Measurements from ENCODE around the gene MRRF. TPM values are rescaled to one million over a fixed set of nuclear protein-coding genes. Genes with fewer than 3 reads are reported as not detected.

Gene MRRF
- total RNA-seq, 2 experiments from 2014 or later = 69.8 to 76.0 TPM

DNA sequence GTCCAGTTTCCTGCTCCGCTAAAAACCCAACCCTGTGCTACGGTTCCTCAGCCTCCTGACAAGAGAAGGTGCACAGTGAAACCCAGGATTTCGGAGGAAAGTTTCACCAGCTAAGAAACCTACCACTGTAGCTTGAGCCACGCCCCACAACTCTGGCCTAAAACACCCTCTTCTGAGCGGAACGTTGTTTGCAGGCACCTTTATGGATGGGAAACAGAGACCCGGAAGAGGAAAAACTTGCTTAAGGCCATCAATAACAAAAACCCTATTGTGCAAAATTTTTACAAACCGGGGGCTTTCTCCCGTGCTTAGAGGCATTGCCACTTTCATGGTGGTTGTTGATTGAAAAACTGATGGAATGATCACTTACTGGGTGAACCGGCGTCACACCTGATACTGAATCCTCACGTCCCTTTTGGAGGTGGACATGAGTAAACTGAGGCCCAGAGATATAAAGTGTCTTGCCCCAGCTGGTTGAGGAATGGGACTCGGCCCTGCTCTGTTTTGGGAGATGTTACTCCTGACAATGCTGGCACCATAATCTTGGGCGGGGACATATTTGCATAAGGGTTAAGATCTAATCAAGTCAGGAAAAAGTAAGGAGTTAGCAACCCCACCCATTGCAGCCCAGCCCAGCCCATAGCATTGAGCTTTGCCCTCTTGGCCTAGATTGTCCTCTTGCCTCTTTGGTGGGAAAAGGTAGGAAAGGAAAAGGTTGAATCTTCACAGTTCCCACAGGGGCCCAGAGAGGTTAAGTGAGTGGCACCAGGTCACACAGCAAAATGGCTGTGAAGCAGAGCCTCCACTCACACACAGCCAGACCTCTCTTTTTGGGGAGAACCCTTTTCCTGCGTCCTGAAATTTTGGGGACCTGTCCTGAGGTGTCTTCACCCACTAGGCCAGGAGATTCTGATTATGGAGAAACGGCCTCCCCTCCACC, 82.9 kb downstream of the MRRF start:
- H3K9me3 Mint-ChIP-seq = peaks cover 1% of the 10 kb centered on the region
- H3K27ac Mint-ChIP-seq = peak overlapping the region; percentile 28
- H3K27me3 Mint-ChIP-seq = peaks cover 16% of the 10 kb centered on the region
- no peaks in the 10 kb centered on the region for H3K36me3 Mint-ChIP-seq (ENCODE audit: low read depth)
- H3K4me1 Mint-ChIP-seq (ENCODE audit: low read depth) = peaks cover 15% of the 10 kb centered on the region
- intact Hi-C loops (cut with micrococcal nuclease) = loop anchor here (10.0 kb wide), 1 partner anchor 83 kb away; the partner anchor contains the start of genes MRRF and RBM18
- CTCF ChIA-PET = interaction anchor here (1.9 to 17.1 kb wide), 2 partner anchors 223 to 248 kb away, joined by 9 to 315 read pairs; no protein-coding TSS in a partner anchor
- peak overlapping the region; percentile 63 for H3K4me3 Mint-ChIP-seq
- ATAC-seq (no peak), DNase-seq (peak; percentile 35)
- TF ChIP-seq, protein P1, sequence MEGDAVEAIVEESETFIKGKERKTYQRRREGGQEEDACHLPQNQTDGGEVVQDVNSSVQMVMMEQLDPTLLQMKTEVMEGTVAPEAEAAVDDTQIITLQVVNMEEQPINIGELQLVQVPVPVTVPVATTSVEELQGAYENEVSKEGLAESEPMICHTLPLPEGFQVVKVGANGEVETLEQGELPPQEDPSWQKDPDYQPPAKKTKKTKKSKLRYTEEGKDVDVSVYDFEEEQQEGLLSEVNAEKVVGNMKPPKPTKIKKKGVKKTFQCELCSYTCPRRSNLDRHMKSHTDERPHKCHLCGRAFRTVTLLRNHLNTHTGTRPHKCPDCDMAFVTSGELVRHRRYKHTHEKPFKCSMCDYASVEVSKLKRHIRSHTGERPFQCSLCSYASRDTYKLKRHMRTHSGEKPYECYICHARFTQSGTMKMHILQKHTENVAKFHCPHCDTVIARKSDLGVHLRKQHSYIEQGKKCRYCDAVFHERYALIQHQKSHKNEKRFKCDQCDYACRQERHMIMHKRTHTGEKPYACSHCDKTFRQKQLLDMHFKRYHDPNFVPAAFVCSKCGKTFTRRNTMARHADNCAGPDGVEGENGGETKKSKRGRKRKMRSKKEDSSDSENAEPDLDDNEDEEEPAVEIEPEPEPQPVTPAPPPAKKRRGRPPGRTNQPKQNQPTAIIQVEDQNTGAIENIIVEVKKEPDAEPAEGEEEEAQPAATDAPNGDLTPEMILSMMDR (IDR thresholded peaks at IDR 0.05) = no peak
- POLR2A ChIA-PET = interaction anchor here (0.6 to 1.0 kb wide), 2 partner anchors 83 to 613 kb away, joined by 3 to 4 read pairs; partner anchors contain the start of genes MRRF and RBM18

DNA sequence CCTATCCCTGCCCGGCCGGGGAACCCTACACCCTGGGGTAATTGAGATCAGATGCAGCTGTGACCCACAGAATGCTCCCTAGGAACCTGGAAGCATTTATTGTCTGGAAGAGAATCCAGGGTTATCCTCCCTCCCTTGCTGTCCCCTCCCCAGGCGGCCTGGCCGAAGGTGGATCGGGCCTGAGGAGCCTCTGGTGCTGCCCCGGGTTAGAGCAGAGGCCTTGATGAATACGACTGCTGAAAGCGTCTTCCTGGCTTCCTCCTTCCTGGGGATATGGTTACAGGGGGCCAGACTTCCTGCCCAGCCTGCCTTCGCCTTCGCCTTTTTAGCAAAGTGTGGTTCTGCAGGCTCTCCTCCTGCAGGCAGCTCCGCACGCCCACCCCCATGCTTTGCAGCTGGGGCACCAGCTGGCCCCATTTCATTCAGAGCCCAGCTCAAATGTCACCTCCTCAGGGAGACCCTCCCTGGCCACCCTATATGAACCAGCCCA, 83.7 kb downstream of the MRRF start:
- Mint-ChIP-seq H3K4me1 (ENCODE audit: low read depth) (peaks cover 15% of the 10 kb centered on the region), H3K4me3 (no peak overlapping the region), H3K27me3 (peaks cover 16% of the 10 kb centered on the region), H3K9me3 (peaks cover 3% of the 10 kb centered on the region), H3K27ac (no peak overlapping the region), H3K36me3 (ENCODE audit: low read depth) (no peaks in the 10 kb centered on the region)
- POLR2A ChIA-PET = interaction anchor here (0.6 kb wide), 1 partner anchor 613 kb away, joined by 4 read pairs; no protein-coding TSS in a partner anchor
- intact Hi-C loops (cut with micrococcal nuclease) = loop anchor here (10.0 kb wide), 1 partner anchor 84 kb away; the partner anchor contains the start of genes MRRF and RBM18
- no peak for ATAC-seq
- CTCF ChIA-PET = interaction anchor here (1.9 to 17.1 kb wide), 3 partner anchors 224 to 254 kb away, joined by 9 to 315 read pairs (median 18); no protein-coding TSS in a partner anchor
- DNase-seq = no peak
- TF ChIP-seq, protein P1 (IDR thresholded peaks at IDR 0.05) = no peak

DNA sequence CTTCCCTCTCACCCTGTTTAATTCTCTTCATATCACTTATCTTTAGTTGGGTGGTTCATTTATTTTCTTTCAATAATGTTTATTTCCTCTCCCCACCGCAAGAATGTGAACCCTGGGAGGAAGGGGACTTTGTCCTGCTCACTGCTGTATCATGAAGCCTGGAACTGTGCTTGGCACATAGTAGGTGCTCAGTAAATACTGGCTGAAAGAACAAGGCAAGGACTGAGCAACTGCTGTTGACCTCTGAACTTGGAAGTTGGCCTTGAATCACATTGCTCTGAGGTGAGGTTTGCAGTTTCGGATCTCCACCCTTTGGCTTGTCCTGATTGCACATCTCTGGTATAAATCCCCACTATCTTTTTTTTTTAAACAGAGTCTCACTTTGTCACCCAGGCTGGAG, 84.1 kb downstream of the MRRF start:
- Mint-ChIP-seq H3K4me3 (no peak overlapping the region), H3K27me3 (peaks cover 16% of the 10 kb centered on the region), H3K36me3 (ENCODE audit: low read depth) (no peaks in the 10 kb centered on the region), H3K27ac (no peak overlapping the region), H3K4me1 (ENCODE audit: low read depth) (peaks cover 15% of the 10 kb centered on the region), H3K9me3 (peaks cover 6% of the 10 kb centered on the region)
- ATAC-seq (no peak), DNase-seq (no peak)
- POLR2A ChIA-PET = interaction anchor here (0.6 kb wide), 1 partner anchor 612 kb away, joined by 4 read pairs; no protein-coding TSS in a partner anchor
- intact Hi-C loops (cut with micrococcal nuclease) = loop anchor here (10.0 kb wide), 1 partner anchor 84 kb away; the partner anchor contains the start of genes MRRF and RBM18
- TF ChIP-seq, protein P1 (IDR thresholded peaks at IDR 0.05) = no peak
- CTCF ChIA-PET = interaction anchor here (1.9 to 17.1 kb wide), 4 partner anchors 224 to 254 kb away, joined by 9 to 315 read pairs (median 44); no protein-coding TSS in a partner anchor

DNA sequence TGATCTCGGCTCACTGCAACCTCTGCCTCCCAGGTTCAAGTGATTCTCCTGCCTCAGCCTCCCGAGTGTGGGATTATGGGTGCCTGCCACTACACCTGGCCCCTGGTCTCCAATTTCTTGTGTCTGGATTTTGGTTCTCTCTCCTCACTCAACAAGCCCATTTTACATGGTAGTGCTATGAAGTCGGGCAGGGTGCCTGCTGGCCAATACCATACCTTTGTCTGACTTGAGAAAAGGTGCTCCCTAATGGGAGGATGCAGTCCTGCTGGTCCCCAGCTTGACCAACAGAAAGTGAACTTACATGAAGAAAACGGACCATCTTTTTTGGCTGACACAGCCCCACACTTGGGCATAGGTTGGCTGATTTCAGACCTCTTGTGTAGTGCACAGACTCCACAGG, 84.5 kb downstream of the MRRF start:
- no peaks in the 10 kb centered on the region for H3K36me3 Mint-ChIP-seq (ENCODE audit: low read depth)
- H3K27me3 Mint-ChIP-seq = peaks cover 16% of the 10 kb centered on the region
- TF ChIP-seq, protein P1 (IDR thresholded peaks at IDR 0.05) = no peak
- no peak overlapping the region for H3K27ac Mint-ChIP-seq
- POLR2A ChIA-PET = no interaction called here
- H3K9me3 Mint-ChIP-seq = peaks cover 6% of the 10 kb centered on the region
- H3K4me3 Mint-ChIP-seq = no peak overlapping the region
- CTCF ChIA-PET = interaction anchor here (1.0 to 17.1 kb wide), 7 partner anchors 9 to 391 kb away, joined by 3 to 315 read pairs (median 9); no protein-coding TSS in a partner anchor
- no peak for DNase-seq
- peaks cover 15% of the 10 kb centered on the region for H3K4me1 Mint-ChIP-seq (ENCODE audit: low read depth)
- ATAC-seq = no peak
- intact Hi-C loops (cut with micrococcal nuclease) = loop anchor here (10.0 kb wide), 1 partner anchor 84 kb away; the partner anchor contains the start of genes MRRF and RBM18

Measured in activated CD8-positive, alpha-beta T cell treated with anti-CD3 and anti-CD28 coated beads for 36 hours (primary cell).